ENCODE measurements around the gene CILP2. TPM values are rescaled to one million over a fixed set of nuclear protein-coding genes. Genes with fewer than 3 reads are reported as not detected.

The CILP2 gene
- total and polyA plus RNA-seq, 8 donors, result under 0.01 to 1.4 (median 0.39) TPM; not detected in 4

- H3K36me3 ChIP-seq, result no peaks in the 10 kb centered on the region
- peaks cover 24 to 47% (median 42%) of the 10 kb centered on the region in 4 donors for H3K4me1 ChIP-seq
- H3K4me3 ChIP-seq, result peak overlapping the region; percentile 23 to 42 (median 25)
- 2 to 6% (median 4%) methylated on average over 26 to 45 of the region's 45 CpGs for WGBS, 5 donors
- peaks cover 16 to 98% (median 54%) of the 10 kb centered on the region in 3 donors for H3K27me3 ChIP-seq
- no peak overlapping the region for H3K27ac ChIP-seq
- intact Hi-C loops (cut with DNase I; ENCODE audit: low total_unique reads), result no loop called here
- H3K9me3 ChIP-seq, result peaks cover 0 to 9% (median 0%) of the 10 kb centered on the region in 4 donors
- DNase-seq, result peak; percentile 68 to 80
- TF ChIP-seq, protein P1, sequence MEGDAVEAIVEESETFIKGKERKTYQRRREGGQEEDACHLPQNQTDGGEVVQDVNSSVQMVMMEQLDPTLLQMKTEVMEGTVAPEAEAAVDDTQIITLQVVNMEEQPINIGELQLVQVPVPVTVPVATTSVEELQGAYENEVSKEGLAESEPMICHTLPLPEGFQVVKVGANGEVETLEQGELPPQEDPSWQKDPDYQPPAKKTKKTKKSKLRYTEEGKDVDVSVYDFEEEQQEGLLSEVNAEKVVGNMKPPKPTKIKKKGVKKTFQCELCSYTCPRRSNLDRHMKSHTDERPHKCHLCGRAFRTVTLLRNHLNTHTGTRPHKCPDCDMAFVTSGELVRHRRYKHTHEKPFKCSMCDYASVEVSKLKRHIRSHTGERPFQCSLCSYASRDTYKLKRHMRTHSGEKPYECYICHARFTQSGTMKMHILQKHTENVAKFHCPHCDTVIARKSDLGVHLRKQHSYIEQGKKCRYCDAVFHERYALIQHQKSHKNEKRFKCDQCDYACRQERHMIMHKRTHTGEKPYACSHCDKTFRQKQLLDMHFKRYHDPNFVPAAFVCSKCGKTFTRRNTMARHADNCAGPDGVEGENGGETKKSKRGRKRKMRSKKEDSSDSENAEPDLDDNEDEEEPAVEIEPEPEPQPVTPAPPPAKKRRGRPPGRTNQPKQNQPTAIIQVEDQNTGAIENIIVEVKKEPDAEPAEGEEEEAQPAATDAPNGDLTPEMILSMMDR (IDR thresholded peaks at IDR 0.05), result no peak
- TF ChIP-seq POLR2A (IDR thresholded peaks at IDR 0.05) (no peak), EP300 (IDR thresholded peaks at IDR 0.05) (no peak), POLR2AphosphoS5 (IDR thresholded peaks at IDR 0.05) (no peak)
Measured at GRCh38 chr19:19540715-19541515, 2.9 kb downstream of the CILP2 start.

- no peak overlapping the region for H3K27ac ChIP-seq
- no peak for DNase-seq
- TF ChIP-seq, protein P1 (IDR thresholded peaks at IDR 0.05), result no peak
- peaks cover 16 to 100% (median 54%) of the 10 kb centered on the region in 3 donors for H3K27me3 ChIP-seq
- intact Hi-C loops (cut with DNase I; ENCODE audit: low total_unique reads), result no loop called here
- H3K9me3 ChIP-seq, result peaks cover 0 to 9% (median 0%) of the 10 kb centered on the region in 4 donors
- H3K36me3 ChIP-seq, result no peaks in the 10 kb centered on the region
- no peak overlapping the region for H3K4me3 ChIP-seq
- 63 to 83% (median 80%) methylated on average over 10 to 16 of the region's 16 CpGs for WGBS, 5 donors
- H3K4me1 ChIP-seq, result peaks cover 24 to 50% (median 44%) of the 10 kb centered on the region in 4 donors
Measured at GRCh38 chr19:19541616-19542015, 3.6 kb downstream of the CILP2 start.

DNA sequence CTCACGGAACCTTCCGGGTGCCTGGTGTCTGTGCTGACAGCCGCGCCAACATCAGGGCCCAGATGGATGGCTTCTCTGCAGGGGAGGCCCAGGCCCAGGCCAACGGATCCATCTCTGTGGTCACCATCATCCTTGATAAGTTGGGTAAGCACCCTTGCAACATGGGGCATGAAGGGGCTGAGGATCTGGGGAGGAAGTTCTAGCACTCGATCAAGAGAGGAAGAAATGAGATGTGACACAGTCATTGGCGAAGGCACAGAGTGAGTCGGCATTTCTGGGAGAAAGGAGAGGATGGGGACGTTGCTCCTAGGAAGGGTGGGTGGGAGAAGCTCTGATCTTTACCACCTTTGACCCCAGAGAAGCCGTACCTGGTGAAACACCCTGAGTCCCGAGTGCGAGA, 4.4 kb downstream of the CILP2 start:
- Histone ChIP-seq H3K27ac (no peak overlapping the region), H3K36me3 (no peaks in the 10 kb centered on the region), H3K27me3 (peaks cover 16 to 100% (median 47%) of the 10 kb centered on the region in 3 donors), H3K4me3 (no peak overlapping the region), H3K9me3 (peaks cover 0 to 9% (median 0%) of the 10 kb centered on the region in 4 donors), H3K4me1 (peaks cover 24 to 47% (median 41%) of the 10 kb centered on the region in 4 donors)
- no peak for DNase-seq
- 71 to 88% (median 83%) methylated on average over 11 to 12 of the region's 12 CpGs for WGBS, 5 donors
- TF ChIP-seq, protein P1 (IDR thresholded peaks at IDR 0.05), result no peak
- TF ChIP-seq POLR2AphosphoS5 (IDR thresholded peaks at IDR 0.05), result no peak
- no peak for TF ChIP-seq EP300 (IDR thresholded peaks at IDR 0.05)
- TF ChIP-seq POLR2A (IDR thresholded peaks at IDR 0.05), result no peak
- intact Hi-C loops (cut with DNase I; ENCODE audit: low total_unique reads), result no loop called here

- Histone ChIP-seq H3K27ac (no peak overlapping the region), H3K4me3 (no peak overlapping the region), H3K9me3 (peaks cover 0 to 9% (median 0%) of the 10 kb centered on the region in 4 donors), H3K36me3 (no peaks in the 10 kb centered on the region), H3K27me3 (peaks cover 16 to 100% (median 46%) of the 10 kb centered on the region in 3 donors), H3K4me1 (peaks cover 22 to 42% (median 35%) of the 10 kb centered on the region in 4 donors)
- 77 to 96% (median 93%) methylated on average over 3 to 13 of the region's 13 CpGs for WGBS, 5 donors
- TF ChIP-seq POLR2AphosphoS5 (IDR thresholded peaks at IDR 0.05) (no peak), EP300 (IDR thresholded peaks at IDR 0.05) (no peak), POLR2A (IDR thresholded peaks at IDR 0.05) (no peak)
- TF ChIP-seq, protein P1 (IDR thresholded peaks at IDR 0.05), result no peak
- intact Hi-C loops (cut with DNase I; ENCODE audit: low total_unique reads), result no loop called here
- DNase-seq, result no peak
Measured at GRCh38 chr19:19543101-19543500, 5.0 kb downstream of the CILP2 start.

Data from stomach (tissue), 9 donors.